ENCODE measurements around the gene RIIAD1. TPM values are rescaled to one million over a fixed set of nuclear protein-coding genes. Genes with fewer than 3 reads are reported as not detected.

Gene RIIAD1
- total and polyA plus RNA-seq, 7 donors = 0.39 to 11.4 TPM; not detected in 5

- intact Hi-C loops (cut with DNase I) = no loop called here
- Histone ChIP-seq H3K4me3 (no peak overlapping the region), H3K27me3 (no peaks in the 10 kb centered on the region), H3K4me1 (no peaks in the 10 kb centered on the region), H3K27ac (no peak overlapping the region), H3K9me3 (no peaks in the 10 kb centered on the region), H3K36me3 (peaks cover 0 to 52% (median 10%) of the 10 kb centered on the region in 4 donors)
- WGBS, 2 donors = 87 to 88% methylated on average over 5 of the region's 5 CpGs
- TF ChIP-seq POLR2AphosphoS5 (IDR thresholded peaks at IDR 0.05) (no peak), POLR2A (IDR thresholded peaks at IDR 0.05) (no peak), EP300 (IDR thresholded peaks at IDR 0.05) (no peak), CTCF (IDR thresholded peaks at IDR 0.05) (no peak)
- no peak for DNase-seq
Measured at GRCh38 chr1:151773702-151774101, 52.4 kb downstream of the RIIAD1 start.

GRCh38 chr1:151774256-151774922 lies 53.1 kb downstream of the RIIAD1 start:
- peaks cover 0 to 59% (median 11%) of the 10 kb centered on the region in 4 donors for H3K36me3 ChIP-seq
- no peak for TF ChIP-seq CTCF (IDR thresholded peaks at IDR 0.05)
- no peak for TF ChIP-seq POLR2A (IDR thresholded peaks at IDR 0.05)
- no peak for TF ChIP-seq POLR2AphosphoS5 (IDR thresholded peaks at IDR 0.05)
- TF ChIP-seq EP300 (IDR thresholded peaks at IDR 0.05) = no peak
- no peaks in the 10 kb centered on the region for H3K9me3 ChIP-seq
- no peak overlapping the region for H3K4me3 ChIP-seq
- intact Hi-C loops (cut with DNase I) = no loop called here
- H3K4me1 ChIP-seq = no peaks in the 10 kb centered on the region
- DNase-seq = no peak
- H3K27ac ChIP-seq = no peak overlapping the region
- no peaks in the 10 kb centered on the region for H3K27me3 ChIP-seq
- 72 to 77% methylated on average over 3 of the region's 3 CpGs for WGBS, 2 donors

- H3K9me3 ChIP-seq = no peaks in the 10 kb centered on the region
- no peak for DNase-seq
- peaks cover 0 to 76% (median 11%) of the 10 kb centered on the region in 4 donors for H3K36me3 ChIP-seq
- H3K4me1 ChIP-seq = no peaks in the 10 kb centered on the region
- intact Hi-C loops (cut with DNase I) = no loop called here
- no peak overlapping the region for H3K4me3 ChIP-seq
- no peaks in the 10 kb centered on the region for H3K27me3 ChIP-seq
- 96% methylated on average over 7 of the region's 7 CpGs for WGBS, 2 donors
- H3K27ac ChIP-seq = no peak overlapping the region
- no peak for TF ChIP-seq CTCF (IDR thresholded peaks at IDR 0.05)
- TF ChIP-seq POLR2A (IDR thresholded peaks at IDR 0.05) = no peak
- TF ChIP-seq POLR2AphosphoS5 (IDR thresholded peaks at IDR 0.05) = no peak
- TF ChIP-seq EP300 (IDR thresholded peaks at IDR 0.05) = no peak
Measured at GRCh38 chr1:151775894-151776664, 54.8 kb downstream of the RIIAD1 start.

GRCh38 chr1:151776665-151777062 lies 55.3 kb downstream of the RIIAD1 start:
- Histone ChIP-seq H3K4me1 (no peaks in the 10 kb centered on the region), H3K27me3 (no peaks in the 10 kb centered on the region), H3K4me3 (no peak overlapping the region), H3K9me3 (no peaks in the 10 kb centered on the region), H3K36me3 (peaks cover 0 to 82% (median 11%) of the 10 kb centered on the region in 4 donors), H3K27ac (no peak overlapping the region)
- 82 to 84% methylated on average over 3 of the region's 3 CpGs for WGBS, 2 donors
- no peak for DNase-seq
- intact Hi-C loops (cut with DNase I) = no loop called here
- TF ChIP-seq CTCF (IDR thresholded peaks at IDR 0.05) (no peak), EP300 (IDR thresholded peaks at IDR 0.05) (no peak), POLR2A (IDR thresholded peaks at IDR 0.05) (no peak), POLR2AphosphoS5 (IDR thresholded peaks at IDR 0.05) (no peak)

All from sigmoid colon (tissue), 7 donors.